Head of caudate nucleus (tissue), 42 donors: ENCODE measurements around the gene NRGN.
"Not testable (repeated sequence)": the region's sequence is repeated elsewhere in the genome, so short reads cannot be mapped to it uniquely, and the experiment has no call there.

ENCODE experiments used
- DNase-seq, 42 donors: peaks; one replicate each; pipeline versions ENCODE4 v3.0.0 to v3.0.0-alpha.2; 2020 to 2021; ENCODE audit warnings: mixed read lengths in 7 of 42
- intact Hi-C: fragments of 100-400 bp; cut with DNase I; formaldehyde crosslinking; loops from one replicate; pipeline ENCODE4 v1.15.0; 2022

Gene NRGN

DNA sequence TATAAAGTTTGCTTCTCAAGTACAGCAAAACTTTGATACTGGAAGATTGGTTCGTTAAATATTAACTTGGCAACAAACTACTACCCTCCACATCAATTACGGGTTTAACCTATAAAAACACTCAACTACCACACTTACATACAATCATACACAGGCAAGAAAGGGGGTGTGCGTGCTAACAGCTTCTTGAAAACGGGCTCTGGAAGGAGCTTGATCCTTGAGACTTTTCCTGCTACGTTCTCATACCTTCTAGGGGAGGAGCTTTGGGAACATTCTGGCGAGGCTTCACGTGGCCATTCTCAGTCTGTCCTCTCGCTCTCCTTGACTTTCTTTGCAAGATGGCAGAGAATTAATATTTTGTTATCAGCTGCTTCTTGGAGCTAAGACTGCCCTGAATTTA, 29.2 kb downstream of the NRGN start:
- DNase-seq: no peak
- intact Hi-C loops: no loop called here

GRCh38 chr11:124769806-124770774, 30.3 kb downstream of the NRGN start:
- no peak for DNase-seq
- intact Hi-C loops: no loop called here

DNA sequence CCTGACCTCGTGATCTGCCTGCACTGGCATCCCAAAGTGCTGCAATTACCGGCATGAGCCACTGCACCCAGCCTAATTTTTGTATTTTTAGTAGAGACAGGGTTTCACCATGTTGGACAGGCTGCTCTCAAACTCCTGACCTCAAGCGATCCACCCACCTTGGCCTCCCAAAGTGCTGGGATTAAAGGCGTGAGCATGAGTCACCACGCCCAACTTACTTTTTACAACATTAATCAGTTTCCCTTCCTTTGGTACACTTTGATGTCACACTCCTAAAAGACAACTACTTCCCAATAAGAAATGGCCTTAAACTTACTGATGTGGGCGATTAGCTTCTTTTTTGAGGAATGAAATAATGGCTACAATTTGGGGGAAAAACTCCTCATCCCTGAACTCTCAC, 31.2 kb downstream of the NRGN start:
- DNase-seq, intact Hi-C loops: not testable (repeated sequence)

- intact Hi-C loops: no loop called here
- DNase-seq: no peak
Measured at GRCh38 chr11:124776865-124777645, 37.3 kb downstream of the NRGN start.

- DNase-seq: no peak
- intact Hi-C loops: no loop called here
Measured at GRCh38 chr11:124778281-124778680, 38.5 kb downstream of the NRGN start.

- intact Hi-C loops: no loop called here
- DNase-seq: no peak
Measured at GRCh38 chr11:124779568-124779967, 39.8 kb downstream of the NRGN start.

DNA sequence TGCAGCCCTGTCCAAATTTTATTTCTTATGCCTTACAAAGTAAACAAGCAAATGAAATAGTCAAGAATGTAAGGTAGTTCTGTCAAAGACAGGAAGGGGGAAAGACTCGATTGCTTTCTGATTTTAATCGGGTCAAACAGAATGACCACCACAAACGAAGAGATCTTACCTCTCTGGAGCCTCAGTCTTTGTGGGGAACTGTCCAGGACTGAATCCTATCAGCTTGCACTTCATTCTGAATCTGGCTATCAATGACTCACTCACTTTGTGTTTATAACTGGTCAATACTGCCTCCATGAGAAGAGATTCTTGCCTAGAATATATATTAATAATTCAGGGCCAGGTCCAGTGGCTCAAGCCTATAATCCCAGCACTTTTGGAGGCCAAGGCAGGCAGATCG, 43.3 kb downstream of the NRGN start:
- intact Hi-C loops: no loop called here
- no peak for DNase-seq

GRCh38 chr11:124784051-124784450, 44.3 kb downstream of the NRGN start:
- DNase-seq: no peak
- intact Hi-C loops: no loop called here

DNA sequence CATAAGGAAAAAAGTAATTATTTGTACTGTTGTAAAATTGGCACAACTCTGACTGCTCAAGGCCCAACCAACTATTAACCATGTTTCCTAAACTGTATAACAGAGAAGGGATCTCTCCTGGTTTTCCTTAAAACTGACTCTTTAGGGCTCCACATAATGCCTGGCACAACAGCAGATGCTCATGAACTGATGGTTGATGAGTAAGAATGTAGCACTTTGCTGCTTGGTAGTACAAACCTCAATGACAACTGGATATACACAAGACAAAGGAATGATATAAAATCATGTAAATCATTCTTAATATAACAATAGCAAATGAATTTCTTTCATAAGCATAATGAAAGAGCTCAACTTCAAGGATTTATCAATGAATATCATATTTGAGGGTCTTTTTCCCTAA, 48.8 kb downstream of the NRGN start:
- intact Hi-C loops: no loop called here
- no peak for DNase-seq

DNA sequence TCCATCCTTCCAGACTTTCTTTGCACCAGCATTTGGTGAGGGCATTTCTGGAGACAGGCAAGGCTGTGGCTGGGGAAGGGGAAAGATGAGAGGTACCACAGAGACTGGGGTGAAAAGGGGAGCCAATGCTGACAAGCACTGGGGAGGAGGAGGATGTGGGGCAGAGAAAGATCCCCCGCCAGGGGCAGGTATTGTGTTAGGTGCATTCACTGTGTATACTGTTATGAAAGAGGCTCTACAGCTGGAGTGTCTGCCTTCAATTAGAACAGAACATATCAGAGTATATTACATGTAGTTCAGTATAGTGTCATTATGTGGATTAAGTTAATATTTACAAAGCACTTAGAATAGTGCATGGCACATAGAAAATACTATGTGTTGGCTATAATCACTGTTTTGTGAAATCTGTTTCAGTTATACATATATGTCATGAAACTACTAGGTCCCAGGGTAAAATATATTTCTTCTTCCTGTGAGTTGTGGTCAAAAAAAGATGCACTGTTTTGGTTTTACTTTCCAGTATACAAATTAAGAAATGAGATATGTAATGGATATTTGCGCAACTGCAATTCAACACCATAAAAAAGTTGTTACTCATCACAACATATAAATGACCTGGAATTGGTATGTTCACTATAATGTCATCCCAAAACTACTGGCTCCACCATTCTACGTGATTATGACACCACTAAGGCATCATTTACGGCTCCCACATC, 52.0 kb downstream of the NRGN start:
- intact Hi-C loops: no loop called here
- DNase-seq: no peak

DNA sequence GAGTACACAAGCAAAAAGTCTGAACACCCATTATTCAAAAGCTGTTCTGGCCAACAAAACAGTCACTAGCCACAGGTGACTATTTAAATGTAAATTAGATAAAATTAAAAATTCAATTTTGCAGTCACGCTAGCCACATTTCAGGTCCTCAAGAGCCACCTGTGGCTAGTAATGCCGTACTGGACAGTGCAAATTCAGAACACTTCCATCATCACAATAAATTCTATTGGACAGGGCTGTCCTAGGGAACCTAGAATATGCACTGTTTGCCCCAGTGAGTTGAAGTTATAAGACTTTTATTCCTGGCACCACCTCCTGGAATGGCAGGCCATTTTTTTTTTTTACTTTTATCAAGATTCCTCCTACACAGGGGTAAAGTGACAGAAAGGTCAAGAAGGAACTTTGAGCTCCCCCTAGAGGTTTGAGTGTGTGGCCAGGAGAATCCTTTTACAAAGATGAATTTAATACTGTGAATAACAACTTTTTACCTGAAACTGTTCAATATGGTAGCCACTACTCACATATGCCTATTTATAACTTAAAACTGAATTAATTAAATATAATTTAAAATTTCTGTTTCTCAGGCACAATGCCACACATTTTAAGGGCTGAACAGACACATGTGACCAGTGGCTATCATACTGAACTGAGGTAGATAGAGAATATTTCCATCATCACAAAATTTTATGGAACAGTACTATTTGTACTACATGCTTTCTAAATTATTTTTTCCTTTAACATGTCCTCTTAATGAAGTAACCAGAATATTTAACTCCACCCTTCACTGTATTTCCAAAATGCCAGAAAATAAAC, 53.9 kb downstream of the NRGN start:
- intact Hi-C loops: no loop called here
- peak in 3 of 42 donors; percentile 13 to 47 (median 31) for DNase-seq

GRCh38 chr11:124796312-124796711, 56.6 kb downstream of the NRGN start:
- intact Hi-C loops: no loop called here
- no peak for DNase-seq
